Stimulated activated CD4-positive, alpha-beta T cell treated with anti-CD3 and anti-CD28 coated beads, Interleukin-4, amount 100 ng/mL, for 24 hours (primary cell): ENCODE results near the gene EVA1B.

Experiments
- DNase-seq: peaks from one replicate; pipeline ENCODE4 v3.0.0-alpha.2; 2020

EVA1B gene

DNA sequence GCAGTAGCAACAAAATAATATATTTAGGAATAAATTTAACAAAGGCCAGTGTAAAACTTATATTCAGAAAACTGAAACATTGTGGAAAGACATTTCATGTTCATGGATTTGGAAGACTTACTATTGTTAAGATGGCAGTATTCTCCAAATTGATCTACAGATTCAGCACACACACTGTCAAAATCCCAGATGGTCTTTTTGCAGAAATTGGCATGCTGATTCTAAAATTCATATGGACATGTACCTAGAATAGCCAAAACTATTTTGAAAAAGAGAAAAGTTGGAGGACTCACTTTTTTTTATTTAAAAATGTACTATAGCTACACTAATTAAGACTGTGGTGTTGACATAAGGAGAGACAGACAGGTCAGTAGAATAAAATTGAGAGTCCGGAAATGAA lies 49.2 kb downstream of the EVA1B start:
- DNase-seq = no peak

DNA sequence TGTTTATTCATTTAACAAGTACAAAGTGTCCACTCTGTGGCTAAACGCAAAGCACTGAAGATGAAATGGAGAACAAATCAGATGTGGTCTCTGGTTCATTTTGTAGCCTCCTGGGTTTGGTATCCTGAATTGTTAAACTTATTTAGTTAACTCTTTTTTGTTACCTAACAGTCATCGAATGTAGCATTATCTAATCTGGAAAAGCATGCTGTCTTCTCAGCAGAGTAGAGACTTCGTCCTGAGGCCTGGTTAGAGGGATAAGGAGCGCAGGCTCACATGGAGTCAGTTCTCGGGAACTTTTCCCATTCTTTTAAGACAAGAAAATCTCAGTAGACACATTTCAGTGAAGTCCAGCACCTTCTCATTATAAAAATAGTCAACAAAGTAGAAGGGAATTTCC lies 50.4 kb downstream of the EVA1B start:
- no peak for DNase-seq
